Spleen (tissue), 11 donors: ENCODE measurements around the gene USP36. TPM values are rescaled to one million over a fixed set of nuclear protein-coding genes. Genes with fewer than 3 reads are reported as not detected.

Experiments
- DNase-seq: peaks from one replicate; pipeline ENCODE4 v3.0.0-alpha.2; 2020
- H3K27ac ChIP-seq, 8 donors: fragments of 200-600 bp; sonication (generic) in 7 of 8; 1 replicate in 4 of 8; 2 replicates in 4 of 8; pipeline versions ENCODE4 v1.5.0 to v1.8.0; 2016 to 2021; ENCODE audit warnings: inconsistent platforms in 4 of 8, mild to moderate bottlenecking in 4 of 8, moderate library complexity in 1 of 8
- H3K27me3 ChIP-seq, 7 donors: fragments of 200-600 bp; sonication (generic) in 6 of 7; replicated peaks in 1 of 7; 1 replicate in 4 of 7; 2 replicates in 3 of 7; pipeline versions ENCODE4 v1.5.0 to v1.8.0; 2016 to 2021; ENCODE audit warnings: inconsistent platforms in 3 of 7, mild to moderate bottlenecking in 1 of 7
- H3K36me3 ChIP-seq, 6 donors: fragments of 200-600 bp; sonication (generic) in 5 of 6; 1 replicate in 4 of 6; 2 replicates in 2 of 6; pipeline versions ENCODE4 v1.5.0 to v1.8.0; 2016 to 2021; ENCODE audit warnings: inconsistent platforms in 2 of 6
- H3K4me1 ChIP-seq, 6 donors: fragments of 200-600 bp; sonication (generic) in 5 of 6; 1 replicate in 3 of 6; 2 replicates in 3 of 6; pipeline versions ENCODE4 v1.5.0 to v1.8.0; 2016 to 2021; ENCODE audit warnings: inconsistent platforms in 3 of 6
- H3K4me3 ChIP-seq, 8 donors: fragments of 200-600 bp; sonication (generic) in 7 of 8; 1 replicate in 4 of 8; 2 replicates in 4 of 8; pipeline versions ENCODE4 v1.5.0 to v1.8.0; 2016 to 2021; ENCODE audit warnings: inconsistent platforms in 4 of 8, mild to moderate bottlenecking in 4 of 8, moderate library complexity in 2 of 8
- H3K9me3 ChIP-seq, 8 donors: fragments of 200-600 bp; sonication (generic) in 7 of 8; 1 replicate in 4 of 8; 2 replicates in 4 of 8; pipeline versions ENCODE4 v1.5.0 to v1.8.0; 2016 to 2021; ENCODE audit warnings: inconsistent platforms in 4 of 8
- POLR2A ChIP-seq, 3 donors: fragments of 450-650 bp; IDR thresholded peaks; one replicate each; pipeline ENCODE4 v1.5.1; 2017; ENCODE audit warnings: antibody characterized with exemption in 3 of 3, mild to moderate bottlenecking in 1 of 3
- POLR2AphosphoS5 ChIP-seq, 3 donors: sonication (generic); formaldehyde crosslinking; IDR thresholded peaks; one replicate each; pipeline ENCODE4 v1.5.1; 2017; ENCODE audit warnings: antibody characterized with exemption in 3 of 3
- WGBS, 5 donors: extraction: QIAGEN DNeasy Blood & Tissue Kit in 3 of 5; methylation state at CpG; one replicate each; pipeline versions ENCODE4 v1.1.5 to v1.1.7; 2013 to 2018; 5-methylcytosine and 5-hydroxymethylcytosine counted together
- intact Hi-C: fragments of 100-400 bp; cut with DNase I; formaldehyde crosslinking; loops from one replicate; pipeline ENCODE4 v1.15.0; 2023; ENCODE audit warnings: low total_unique reads
- polyA plus RNA-seq, 3 donors: library from polyadenylated mRNA; stranded (reverse); fragments of 200-250 nt; gene quantifications; one replicate each; pipeline ENCODE4 v1.2.1, GENCODE V29; 2013
- total RNA-seq, 7 donors: library from RNA; depleted of rRNA in 3 of 7; stranded (reverse); fragments of >200 nt in 3 of 7; fragmentation: NEBNext Ultra II Directional in 4 of 7; extraction: Animal tissue kit (Norgen Biotek cat#: 25700) in 4 of 7; gene quantifications; one replicate each; pipeline versions ENCODE4 v1.1.0 to v1.2.1, GENCODE V29; 2016 to 2021
- TF ChIP-seq, protein P1 (sequence below), 11 experiments: fragments of 200-600 bp in 7 of 11; fragments of 450-650 bp in 4 of 11; sonication (generic) in 4 of 11; IDR thresholded peaks in 8 of 11; conservative IDR thresholded peaks in 3 of 11; 1 replicate in 7 of 11; 2 replicates in 4 of 11; pipeline versions ENCODE4 v1.4.0 to v1.8.0; 2016 to 2021; ENCODE audit warnings: antibody characterized with exemption in 11 of 11, inconsistent platforms in 4 of 11, mild to moderate bottlenecking in 1 of 11
- donor health status: healthy with polysubstance abuse.
- donor health status: DM: no; HTN: no; CAD: no; lungs with moderate emphysema.
- donor health status: DM: no; HTN: no; CAD: no.
- donor health status: Bipolar disorder and iron deficiency.
- donor health status: healthy.
- donor health status: DM: no; HTN: no; CAD: no.
- donor health status: DM: yes; HTN: yes; CAD: no.

Gene USP36
- total and polyA plus RNA-seq, 10 donors, result 13.4 to 95.0 (median 51.6) TPM

DNA sequence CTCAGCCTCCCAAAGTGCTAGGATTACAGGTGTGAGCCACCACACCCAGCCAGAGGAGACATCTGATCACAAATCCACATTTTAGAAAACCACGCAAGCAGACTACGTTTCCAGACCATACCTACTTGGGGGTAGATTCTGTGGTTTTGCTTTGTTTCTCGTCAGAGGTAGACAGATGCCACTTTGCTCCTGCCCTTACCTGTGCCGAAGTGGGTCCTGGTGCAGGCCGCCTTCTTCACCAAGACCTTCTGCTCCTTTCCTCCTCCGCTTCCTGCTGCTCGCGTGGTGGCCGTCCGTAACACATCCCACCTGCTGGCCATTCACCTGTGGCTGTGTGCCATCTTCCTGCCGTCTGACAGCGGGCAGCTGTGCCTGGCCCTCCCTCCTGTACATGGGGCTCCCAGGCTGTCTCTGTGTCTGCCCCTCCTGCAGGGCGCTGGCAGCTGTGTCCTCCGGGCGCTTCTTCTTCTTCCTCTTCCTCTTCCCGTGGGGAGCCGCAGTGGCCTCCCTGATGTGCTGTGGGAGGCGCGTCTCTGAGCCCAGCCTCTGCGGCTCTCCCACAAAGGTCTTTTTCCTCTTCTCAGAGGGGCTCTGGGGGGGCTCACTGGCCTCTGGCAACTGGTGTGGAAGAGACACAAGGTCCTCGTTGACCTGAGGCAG, 37.3 kb downstream of the USP36 start:
- Histone ChIP-seq H3K36me3 (peaks cover 2 to 97% (median 67%) of the 10 kb centered on the region in 6 donors), H3K27ac (peak overlapping the region in 4 of 8 donors; percentile 7 to 68 (median 38)), H3K9me3 (no peaks in the 10 kb centered on the region), H3K27me3 (no peaks in the 10 kb centered on the region), H3K4me3 (peak overlapping the region in 1 of 8 donors; percentile 53), H3K4me1 (peaks cover 7 to 75% (median 43%) of the 10 kb centered on the region in 6 donors)
- peak; percentile 88 for DNase-seq
- TF ChIP-seq, protein P1, sequence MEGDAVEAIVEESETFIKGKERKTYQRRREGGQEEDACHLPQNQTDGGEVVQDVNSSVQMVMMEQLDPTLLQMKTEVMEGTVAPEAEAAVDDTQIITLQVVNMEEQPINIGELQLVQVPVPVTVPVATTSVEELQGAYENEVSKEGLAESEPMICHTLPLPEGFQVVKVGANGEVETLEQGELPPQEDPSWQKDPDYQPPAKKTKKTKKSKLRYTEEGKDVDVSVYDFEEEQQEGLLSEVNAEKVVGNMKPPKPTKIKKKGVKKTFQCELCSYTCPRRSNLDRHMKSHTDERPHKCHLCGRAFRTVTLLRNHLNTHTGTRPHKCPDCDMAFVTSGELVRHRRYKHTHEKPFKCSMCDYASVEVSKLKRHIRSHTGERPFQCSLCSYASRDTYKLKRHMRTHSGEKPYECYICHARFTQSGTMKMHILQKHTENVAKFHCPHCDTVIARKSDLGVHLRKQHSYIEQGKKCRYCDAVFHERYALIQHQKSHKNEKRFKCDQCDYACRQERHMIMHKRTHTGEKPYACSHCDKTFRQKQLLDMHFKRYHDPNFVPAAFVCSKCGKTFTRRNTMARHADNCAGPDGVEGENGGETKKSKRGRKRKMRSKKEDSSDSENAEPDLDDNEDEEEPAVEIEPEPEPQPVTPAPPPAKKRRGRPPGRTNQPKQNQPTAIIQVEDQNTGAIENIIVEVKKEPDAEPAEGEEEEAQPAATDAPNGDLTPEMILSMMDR (IDR thresholded peaks at IDR 0.05 in 8 of 11, conservative IDR thresholded peaks at IDR 0.05 in 3 of 11), result no peak
- TF ChIP-seq POLR2A (IDR thresholded peaks at IDR 0.05), result no peak
- TF ChIP-seq POLR2AphosphoS5 (IDR thresholded peaks at IDR 0.05), result peak in 1 of 3 donors; percentile 58
- intact Hi-C loops, result no loop called here
- WGBS, 5 donors, result 42 to 69% (median 48%) methylated on average over 21 of the region's 21 CpGs

DNA sequence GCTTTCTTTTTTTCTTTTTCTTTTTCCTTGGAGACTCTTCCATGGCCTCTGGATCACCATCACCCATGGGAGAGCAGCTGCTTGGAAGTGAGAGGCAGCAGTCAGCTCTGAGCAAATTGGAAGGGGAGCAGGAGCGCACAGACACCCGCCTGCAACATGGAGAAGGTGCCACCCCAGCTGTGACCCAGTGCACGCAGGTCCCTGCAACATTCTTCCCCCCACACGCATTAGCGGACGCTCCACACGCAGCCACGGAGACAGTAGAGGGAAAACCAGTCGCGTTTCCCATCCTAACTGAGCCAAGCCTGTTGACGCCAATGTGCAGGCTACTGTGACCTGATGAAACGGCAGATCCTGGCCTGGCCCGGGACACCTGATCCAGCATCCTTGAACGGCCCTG, 38.2 kb downstream of the USP36 start:
- no peak for DNase-seq
- TF ChIP-seq POLR2AphosphoS5 (IDR thresholded peaks at IDR 0.05) (peak in 2 of 3 donors; percentile 12 to 28), POLR2A (IDR thresholded peaks at IDR 0.05) (no peak)
- TF ChIP-seq, protein P1 (IDR thresholded peaks at IDR 0.05 in 8 of 11, conservative IDR thresholded peaks at IDR 0.05 in 3 of 11), result no peak
- no peak overlapping the region for H3K4me3 ChIP-seq
- 93 to 97% (median 96%) methylated on average over 14 of the region's 14 CpGs for WGBS, 5 donors
- H3K27ac ChIP-seq, result no peak overlapping the region
- intact Hi-C loops, result no loop called here
- H3K27me3 ChIP-seq, result no peaks in the 10 kb centered on the region
- H3K36me3 ChIP-seq, result peaks cover 2 to 97% (median 66%) of the 10 kb centered on the region in 6 donors
- no peaks in the 10 kb centered on the region for H3K9me3 ChIP-seq
- H3K4me1 ChIP-seq, result peaks cover 7 to 75% (median 43%) of the 10 kb centered on the region in 6 donors

DNA sequence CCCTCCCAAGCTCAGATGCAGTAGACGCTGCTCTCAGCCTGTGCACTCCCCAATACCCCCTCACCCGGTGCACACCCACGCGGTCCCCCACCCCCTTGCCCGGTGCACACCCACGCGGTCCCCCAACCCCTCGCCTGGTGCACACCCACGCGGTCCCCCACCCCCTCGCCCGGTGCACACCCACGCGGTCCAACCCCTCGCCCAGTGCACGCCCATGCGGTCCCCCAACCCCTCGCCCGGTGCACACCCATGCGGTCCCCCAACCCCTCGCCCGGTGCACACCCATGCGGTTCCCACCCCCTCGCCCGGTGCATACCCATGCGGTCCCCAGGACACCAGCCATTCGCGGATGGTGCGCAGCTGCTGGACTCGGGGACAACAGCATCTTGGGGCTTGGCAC, 38.6 kb downstream of the USP36 start:
- H3K9me3 ChIP-seq, result no peaks in the 10 kb centered on the region
- DNase-seq, result no peak
- no peak overlapping the region for H3K27ac ChIP-seq
- 90 to 97% (median 94%) methylated on average over 23 to 30 of the region's 30 CpGs for WGBS, 5 donors
- H3K4me3 ChIP-seq, result no peak overlapping the region
- H3K27me3 ChIP-seq, result no peaks in the 10 kb centered on the region
- intact Hi-C loops, result no loop called here
- TF ChIP-seq, protein P1 (IDR thresholded peaks at IDR 0.05 in 8 of 11, conservative IDR thresholded peaks at IDR 0.05 in 3 of 11), result no peak
- TF ChIP-seq POLR2A (IDR thresholded peaks at IDR 0.05), result no peak
- TF ChIP-seq POLR2AphosphoS5 (IDR thresholded peaks at IDR 0.05), result no peak
- peaks cover 7 to 75% (median 44%) of the 10 kb centered on the region in 6 donors for H3K4me1 ChIP-seq
- H3K36me3 ChIP-seq, result peaks cover 2 to 97% (median 66%) of the 10 kb centered on the region in 6 donors

DNA sequence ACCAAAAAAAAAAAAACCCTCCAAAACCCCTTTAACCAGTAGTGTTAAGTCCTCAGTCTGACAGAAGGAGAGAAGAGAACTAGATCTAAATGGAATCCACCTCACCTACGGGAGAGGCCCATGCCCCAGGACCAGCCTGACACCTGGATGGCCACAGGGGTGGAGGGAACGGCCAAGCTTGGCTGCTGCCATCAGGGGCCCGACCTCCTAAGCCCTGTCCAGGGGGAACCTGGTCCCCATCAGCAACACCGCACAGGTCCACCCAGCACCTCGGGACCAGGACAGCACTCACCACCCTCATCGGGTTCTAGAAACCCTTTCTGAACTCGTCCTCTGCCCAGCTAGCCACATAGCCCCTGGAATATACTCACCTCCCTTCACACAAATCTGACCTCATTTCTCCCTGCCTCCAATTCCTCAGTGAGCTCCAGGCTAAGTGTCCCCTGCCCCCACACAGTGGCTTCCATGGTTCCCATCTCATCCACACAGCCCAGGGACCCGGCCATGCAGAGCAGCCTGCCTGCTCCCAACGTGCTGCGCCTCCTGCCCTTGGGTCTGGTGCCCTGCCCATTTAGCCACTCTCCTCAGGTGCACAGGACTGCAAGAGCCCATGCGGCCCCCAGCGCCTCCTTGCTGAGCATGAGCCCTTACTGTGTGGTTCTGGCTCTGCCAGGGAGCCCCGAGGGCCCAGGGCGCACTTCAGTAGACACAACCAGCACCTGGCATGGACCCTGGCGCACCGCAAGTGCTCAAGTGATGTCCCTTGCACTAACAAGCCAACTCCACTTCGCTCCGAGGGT, 40.3 kb downstream of the USP36 start:
- peaks cover 5 to 97% (median 66%) of the 10 kb centered on the region in 6 donors for H3K36me3 ChIP-seq

More for the DNA sequence above, 40.3 kb downstream of the USP36 start:
- DNase-seq, result no peak
- intact Hi-C loops, result no loop called here
- Histone ChIP-seq H3K27ac (no peak overlapping the region), H3K27me3 (no peaks in the 10 kb centered on the region), H3K4me3 (no peak overlapping the region), H3K4me1 (peaks cover 7 to 65% (median 34%) of the 10 kb centered on the region in 6 donors), H3K9me3 (no peaks in the 10 kb centered on the region)
- 89 to 96% (median 91%) methylated on average over 18 of the region's 18 CpGs for WGBS, 5 donors
- TF ChIP-seq, protein P1 (IDR thresholded peaks at IDR 0.05 in 8 of 11, conservative IDR thresholded peaks at IDR 0.05 in 3 of 11), result no peak
- TF ChIP-seq POLR2AphosphoS5 (IDR thresholded peaks at IDR 0.05), result peak in 1 of 3 donors; percentile 7
- no peak for TF ChIP-seq POLR2A (IDR thresholded peaks at IDR 0.05)
